Inflammatory macrophage (primary cell): ENCODE results near the gene MED15.
A peak's percentile ranks its signal among the peaks of the same experiment; 100 is the strongest.
"Not testable (repeated sequence)": the region's sequence is repeated elsewhere in the genome, so short reads cannot be mapped to it uniquely, and the experiment has no call there.

Experiments used
- DNase-seq, 2 donors: peaks; one replicate each; pipeline ENCODE4 v3.0.0-alpha.2; 2020 to 2022

Gene MED15

GRCh38 chr22:20533095-20533878 is 25.9 kb downstream of the MED15 start:
- DNase-seq, result no peak

- peak in 1 of 2 donors; percentile 21 for DNase-seq
These were observed 26.5 kb downstream of the MED15 start for GRCh38 chr22:20533879-20534265.

- DNase-seq, result no peak
These were observed 29.3 kb downstream of the MED15 start for GRCh38 chr22:20536590-20537324.

- no peak for DNase-seq
These were observed 29.9 kb downstream of the MED15 start for GRCh38 chr22:20537325-20537756.

- DNase-seq, result no peak
These were observed 30.6 kb downstream of the MED15 start for GRCh38 chr22:20537983-20538382.

GRCh38 chr22:20538875-20539274 is 31.5 kb downstream of the MED15 start:
- not testable (repeated sequence) for DNase-seq

- no peak for DNase-seq
These were observed 34.6 kb downstream of the MED15 start for GRCh38 chr22:20542055-20542454.

- DNase-seq, result no peak
These were observed 35.3 kb downstream of the MED15 start for GRCh38 chr22:20542736-20543135.

- DNase-seq, result not testable (repeated sequence)
These were observed 37.9 kb downstream of the MED15 start for GRCh38 chr22:20545318-20545634.

- no peak for DNase-seq
These were observed 38.5 kb downstream of the MED15 start for GRCh38 chr22:20545681-20546521.

GRCh38 chr22:20546541-20546950 is 39.1 kb downstream of the MED15 start:
- DNase-seq, result no peak

- no peak for DNase-seq
These were observed 39.6 kb downstream of the MED15 start for GRCh38 chr22:20547029-20547428.

- DNase-seq, result no peak
These were observed 41.4 kb downstream of the MED15 start for GRCh38 chr22:20548806-20549205.

- peak in 1 of 2 donors; percentile 48 for DNase-seq
These were observed 41.9 kb downstream of the MED15 start for GRCh38 chr22:20549232-20549841.

- no peak for DNase-seq
These were observed 42.8 kb downstream of the MED15 start for GRCh38 chr22:20550057-20550817.

GRCh38 chr22:20550851-20551744 is 43.7 kb downstream of the MED15 start:
- DNase-seq, result peak in 1 of 2 donors; percentile 45

GRCh38 chr22:20551805-20552442 is 44.5 kb downstream of the MED15 start:
- no peak for DNase-seq

- DNase-seq, result peak in 1 of 2 donors; percentile 36
These were observed 45.3 kb downstream of the MED15 start for GRCh38 chr22:20552443-20553401.
